ENCODE results near the gene RIPK4. TPM values are rescaled to one million over a fixed set of nuclear protein-coding genes. Genes with fewer than 3 reads are reported as not detected.

Gene RIPK4
- total RNA-seq, 1 donor from 2014 or later = 6.4 TPM

DNA sequence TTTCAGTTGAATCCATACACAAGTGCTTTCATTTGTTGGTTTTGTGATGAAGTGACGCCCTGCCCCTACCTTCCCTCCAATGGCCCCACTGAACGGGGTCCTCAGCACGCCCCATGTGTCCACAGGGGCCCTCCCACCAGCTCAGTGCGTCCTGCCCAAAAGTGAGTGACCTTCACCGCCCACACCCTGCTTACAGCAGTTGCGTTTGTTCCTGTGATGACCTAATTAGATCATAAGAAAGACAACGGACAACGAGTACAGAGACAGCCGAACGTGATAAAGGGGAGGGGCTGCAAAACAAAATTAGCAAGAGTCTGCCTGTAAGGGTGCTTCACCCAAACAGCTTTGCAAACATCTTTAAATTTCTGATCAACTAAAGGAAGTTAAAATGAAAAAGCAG lies 38.2 kb upstream of the RIPK4 start:
- Histone ChIP-seq H3K27me3 (no peaks in the 10 kb centered on the region), H3K27ac (no peak overlapping the region), H3K36me3 (peaks cover 18 to 19% of the 10 kb centered on the region in 2 donors)

DNA sequence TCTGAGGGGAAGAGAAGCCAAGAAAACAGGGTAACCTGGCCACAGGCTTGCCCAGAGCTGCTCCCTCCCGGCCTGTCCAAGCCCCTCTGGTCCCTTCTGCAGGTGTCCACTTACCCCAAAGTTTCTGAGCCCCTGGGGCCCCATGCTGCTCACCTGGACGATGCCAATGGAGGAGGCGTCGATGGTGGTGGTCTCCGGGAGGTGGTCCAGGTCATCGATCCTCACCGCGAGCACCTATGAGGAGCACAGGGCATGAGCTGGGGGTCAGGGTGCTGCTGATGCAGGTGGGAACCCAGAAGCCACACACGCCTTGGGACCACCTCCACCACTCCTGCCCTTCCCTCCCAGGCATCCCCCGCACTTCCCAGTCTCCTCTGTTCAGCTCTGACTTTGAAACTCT lies 37.5 kb upstream of the RIPK4 start:
- Histone ChIP-seq H3K4me3 (no peak overlapping the region), H3K36me3 (peaks cover 12 to 18% of the 10 kb centered on the region in 2 donors), H3K27ac (no peak overlapping the region), H3K4me1 (peaks cover 0 to 7% of the 10 kb centered on the region in 2 donors), H3K27me3 (no peaks in the 10 kb centered on the region), H3K9me3 (no peaks in the 10 kb centered on the region)
- no peak for DNase-seq (ENCODE audit: low spot score in 2 of 2)
- intact Hi-C loops (cut with DNase I) = no loop called here
- TF ChIP-seq, protein P1, sequence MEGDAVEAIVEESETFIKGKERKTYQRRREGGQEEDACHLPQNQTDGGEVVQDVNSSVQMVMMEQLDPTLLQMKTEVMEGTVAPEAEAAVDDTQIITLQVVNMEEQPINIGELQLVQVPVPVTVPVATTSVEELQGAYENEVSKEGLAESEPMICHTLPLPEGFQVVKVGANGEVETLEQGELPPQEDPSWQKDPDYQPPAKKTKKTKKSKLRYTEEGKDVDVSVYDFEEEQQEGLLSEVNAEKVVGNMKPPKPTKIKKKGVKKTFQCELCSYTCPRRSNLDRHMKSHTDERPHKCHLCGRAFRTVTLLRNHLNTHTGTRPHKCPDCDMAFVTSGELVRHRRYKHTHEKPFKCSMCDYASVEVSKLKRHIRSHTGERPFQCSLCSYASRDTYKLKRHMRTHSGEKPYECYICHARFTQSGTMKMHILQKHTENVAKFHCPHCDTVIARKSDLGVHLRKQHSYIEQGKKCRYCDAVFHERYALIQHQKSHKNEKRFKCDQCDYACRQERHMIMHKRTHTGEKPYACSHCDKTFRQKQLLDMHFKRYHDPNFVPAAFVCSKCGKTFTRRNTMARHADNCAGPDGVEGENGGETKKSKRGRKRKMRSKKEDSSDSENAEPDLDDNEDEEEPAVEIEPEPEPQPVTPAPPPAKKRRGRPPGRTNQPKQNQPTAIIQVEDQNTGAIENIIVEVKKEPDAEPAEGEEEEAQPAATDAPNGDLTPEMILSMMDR (IDR thresholded peaks at IDR 0.05) = no peak

More for the DNA sequence above, 38.2 kb upstream of the RIPK4 start:
- TF ChIP-seq, protein P1 (IDR thresholded peaks at IDR 0.05) = no peak
- H3K4me1 ChIP-seq = peaks cover 0 to 7% of the 10 kb centered on the region in 2 donors
- intact Hi-C loops (cut with DNase I) = no loop called here
- no peak overlapping the region for H3K4me3 ChIP-seq
- no peak for DNase-seq (ENCODE audit: low spot score in 2 of 2)
- no peaks in the 10 kb centered on the region for H3K9me3 ChIP-seq

DNA sequence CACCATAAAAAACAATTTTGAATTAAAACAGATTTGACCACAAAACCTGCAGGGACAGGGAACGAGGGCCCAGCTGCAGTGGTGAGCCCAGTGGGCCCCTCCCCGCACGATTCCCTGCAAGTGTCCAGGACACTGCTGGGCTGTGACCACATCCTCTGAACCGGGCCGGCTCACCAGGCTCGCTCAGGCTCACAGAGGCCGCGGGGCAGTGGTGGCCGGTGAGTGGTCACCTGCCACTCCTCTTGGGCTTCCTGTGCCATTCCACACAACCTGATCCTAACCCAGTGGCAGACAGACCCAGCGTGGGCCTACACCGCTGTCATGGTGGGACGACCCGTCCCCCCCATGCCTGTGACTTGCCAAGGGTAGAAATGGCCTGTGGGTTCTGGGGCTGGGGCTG lies 36.5 kb upstream of the RIPK4 start:
- Histone ChIP-seq H3K36me3 (peaks cover 10 to 18% of the 10 kb centered on the region in 2 donors), H3K27me3 (no peaks in the 10 kb centered on the region), H3K27ac (no peak overlapping the region), H3K9me3 (no peaks in the 10 kb centered on the region), H3K4me3 (no peak overlapping the region), H3K4me1 (peaks cover 0 to 7% of the 10 kb centered on the region in 2 donors)
- TF ChIP-seq, protein P1 (IDR thresholded peaks at IDR 0.05) = no peak
- DNase-seq (ENCODE audit: low spot score in 2 of 2) = no peak
- intact Hi-C loops (cut with DNase I) = no loop called here

DNA sequence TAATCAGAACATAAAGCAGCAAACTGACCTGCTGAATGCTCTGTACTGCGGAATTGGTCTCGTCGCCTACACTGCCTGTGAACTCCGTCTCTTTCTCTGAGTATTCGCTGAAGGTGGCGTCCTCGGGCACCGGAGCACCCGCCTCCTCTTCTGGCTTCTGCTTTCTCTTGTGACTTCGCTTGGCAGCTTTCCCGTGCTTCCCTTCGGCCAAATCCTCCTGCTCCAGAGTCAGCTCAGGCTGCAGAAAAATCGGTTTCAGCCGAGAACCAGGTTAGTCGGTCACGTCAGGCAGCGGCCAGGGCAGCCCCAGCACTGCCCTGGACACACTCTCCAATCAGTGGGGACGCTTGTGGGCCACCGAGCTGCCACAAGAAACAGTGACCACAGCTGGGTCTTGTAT lies 35.8 kb upstream of the RIPK4 start:
- DNase-seq (ENCODE audit: low spot score in 2 of 2) = peak in 1 of 2 donors; percentile 79
- Histone ChIP-seq H3K27ac (peak overlapping the region in 1 of 2 donors; percentile 4), H3K36me3 (peaks cover 10 to 20% of the 10 kb centered on the region in 2 donors), H3K27me3 (no peaks in the 10 kb centered on the region), H3K4me3 (peak overlapping the region in 1 of 2 donors; percentile 20), H3K9me3 (no peaks in the 10 kb centered on the region), H3K4me1 (peaks cover 0 to 7% of the 10 kb centered on the region in 2 donors)
- intact Hi-C loops (cut with DNase I) = no loop called here
- TF ChIP-seq, protein P1 (IDR thresholded peaks at IDR 0.05) = no peak

DNA sequence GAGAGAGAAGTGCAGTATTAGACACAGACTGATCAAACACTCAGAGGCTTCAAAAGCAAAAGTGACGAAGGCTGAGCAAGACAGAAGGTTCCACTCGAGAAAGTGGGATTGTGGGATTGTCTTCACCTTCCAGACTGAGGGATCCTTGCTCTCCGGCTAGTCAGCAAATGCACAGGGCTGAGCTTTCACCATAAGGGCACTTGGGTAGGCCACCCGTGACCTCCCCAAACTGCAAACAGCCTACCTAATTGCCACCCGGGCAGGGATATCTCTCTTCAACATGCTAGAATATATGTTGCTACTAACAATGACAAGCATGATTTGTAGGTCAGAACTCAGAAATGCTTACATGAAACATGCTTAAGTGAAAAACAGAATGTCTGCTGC lies 35.3 kb upstream of the RIPK4 start:
- peak overlapping the region in 1 of 2 donors; percentile 20 for H3K4me3 ChIP-seq
- no peak for DNase-seq (ENCODE audit: low spot score in 2 of 2)
- peaks cover 0 to 7% of the 10 kb centered on the region in 2 donors for H3K4me1 ChIP-seq
- TF ChIP-seq, protein P1 (IDR thresholded peaks at IDR 0.05) = no peak
- H3K27me3 ChIP-seq = no peaks in the 10 kb centered on the region
- H3K27ac ChIP-seq = peak overlapping the region in 1 of 2 donors; percentile 4
- H3K9me3 ChIP-seq = no peaks in the 10 kb centered on the region
- peaks cover 10 to 20% of the 10 kb centered on the region in 2 donors for H3K36me3 ChIP-seq
- intact Hi-C loops (cut with DNase I) = no loop called here

Measured in ascending aorta (tissue), 2 donors.